Stimulated activated CD4-positive, alpha-beta T cell treated with anti-CD3 and anti-CD28 coated beads, Interleukin-1b, Interleukin-23, amount 100 ng/mL, for 1 hour (primary cell): ENCODE results near the gene ECI1.

Experiments
- DNase-seq, 2 donors: peaks; one replicate each; pipeline ENCODE4 v3.0.0-alpha.2; 2020; ENCODE audit warnings: low read depth in 2 of 2

Gene ECI1

DNA sequence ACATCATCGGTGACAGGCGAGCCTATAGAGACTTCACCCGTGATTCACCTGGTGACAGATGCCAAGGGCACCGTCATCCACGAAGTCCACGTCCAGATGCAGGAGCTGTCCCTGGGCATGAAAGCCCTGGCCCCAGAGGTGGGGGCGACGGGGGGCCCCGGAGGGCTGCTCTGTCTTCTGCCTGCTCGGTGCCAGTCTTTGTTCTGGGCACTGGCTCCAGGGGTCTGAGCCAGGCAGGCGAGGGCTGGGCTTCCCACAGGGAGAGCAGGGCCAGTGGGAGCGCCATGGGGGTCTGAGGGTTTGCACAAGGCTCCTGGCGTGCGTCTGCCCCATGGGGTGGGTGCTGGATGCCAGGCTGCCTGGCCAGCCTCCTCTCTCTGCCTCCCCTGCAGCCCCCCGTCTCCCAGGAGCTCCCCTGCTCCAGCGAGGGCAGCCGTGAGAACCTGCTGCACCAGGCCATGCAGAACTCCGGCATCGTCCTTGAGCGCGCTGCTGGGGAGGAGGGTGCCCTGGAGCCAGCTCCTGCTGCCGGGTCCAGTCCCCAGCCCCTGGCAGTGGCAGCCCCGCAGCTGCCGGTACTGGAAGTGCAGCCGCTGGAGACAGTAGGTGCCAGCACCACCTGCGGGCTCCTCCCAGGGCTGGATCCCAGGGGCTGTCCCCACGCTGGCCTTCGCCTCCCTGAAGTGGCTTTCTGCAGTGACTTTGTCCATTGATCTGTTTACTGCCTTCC is 18.2 kb downstream of the ECI1 start:
- DNase-seq, result no peak

DNA sequence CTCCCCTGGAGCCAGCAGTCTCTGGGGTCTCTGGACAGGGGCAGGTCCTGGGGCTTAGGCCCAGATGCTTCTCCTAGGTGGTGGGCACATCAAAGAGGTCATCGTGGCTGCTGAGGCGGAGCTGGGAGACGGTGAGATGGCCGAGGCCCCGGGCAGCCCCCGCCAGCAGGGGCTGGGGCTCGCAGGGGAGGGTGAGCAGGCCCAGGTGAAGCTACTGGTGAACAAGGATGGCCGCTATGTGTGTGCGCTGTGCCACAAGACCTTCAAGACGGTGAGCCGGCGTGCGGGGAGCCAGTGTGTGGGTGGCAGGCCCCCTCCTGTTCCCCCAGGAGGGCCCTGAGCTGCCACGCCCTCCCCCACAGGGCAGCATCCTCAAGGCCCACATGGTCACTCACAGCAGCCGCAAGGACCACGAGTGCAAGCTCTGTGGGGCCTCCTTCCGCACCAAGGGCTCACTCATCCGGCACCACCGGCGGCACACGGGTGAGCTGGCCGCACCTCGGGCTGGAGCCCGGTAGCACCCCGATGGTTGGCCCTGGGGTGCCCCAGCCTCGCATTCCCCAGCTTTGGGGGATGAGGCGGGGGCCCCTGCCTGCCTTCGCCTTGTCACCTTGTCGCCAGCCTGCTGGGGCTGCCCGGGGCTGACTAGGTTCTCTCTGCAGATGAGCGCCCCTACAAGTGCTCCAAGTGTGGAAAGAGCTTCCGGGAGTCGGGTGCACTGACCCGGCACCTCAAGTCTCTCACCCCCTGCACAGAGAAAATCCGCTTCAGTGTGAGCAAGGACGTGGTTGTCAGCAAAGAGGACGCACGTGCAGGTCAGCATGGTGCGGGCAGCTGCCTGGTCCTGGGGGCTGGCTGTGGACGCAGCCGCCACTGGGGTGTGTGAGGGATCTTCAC is 19.0 kb downstream of the ECI1 start:
- DNase-seq, result no peak

DNA sequence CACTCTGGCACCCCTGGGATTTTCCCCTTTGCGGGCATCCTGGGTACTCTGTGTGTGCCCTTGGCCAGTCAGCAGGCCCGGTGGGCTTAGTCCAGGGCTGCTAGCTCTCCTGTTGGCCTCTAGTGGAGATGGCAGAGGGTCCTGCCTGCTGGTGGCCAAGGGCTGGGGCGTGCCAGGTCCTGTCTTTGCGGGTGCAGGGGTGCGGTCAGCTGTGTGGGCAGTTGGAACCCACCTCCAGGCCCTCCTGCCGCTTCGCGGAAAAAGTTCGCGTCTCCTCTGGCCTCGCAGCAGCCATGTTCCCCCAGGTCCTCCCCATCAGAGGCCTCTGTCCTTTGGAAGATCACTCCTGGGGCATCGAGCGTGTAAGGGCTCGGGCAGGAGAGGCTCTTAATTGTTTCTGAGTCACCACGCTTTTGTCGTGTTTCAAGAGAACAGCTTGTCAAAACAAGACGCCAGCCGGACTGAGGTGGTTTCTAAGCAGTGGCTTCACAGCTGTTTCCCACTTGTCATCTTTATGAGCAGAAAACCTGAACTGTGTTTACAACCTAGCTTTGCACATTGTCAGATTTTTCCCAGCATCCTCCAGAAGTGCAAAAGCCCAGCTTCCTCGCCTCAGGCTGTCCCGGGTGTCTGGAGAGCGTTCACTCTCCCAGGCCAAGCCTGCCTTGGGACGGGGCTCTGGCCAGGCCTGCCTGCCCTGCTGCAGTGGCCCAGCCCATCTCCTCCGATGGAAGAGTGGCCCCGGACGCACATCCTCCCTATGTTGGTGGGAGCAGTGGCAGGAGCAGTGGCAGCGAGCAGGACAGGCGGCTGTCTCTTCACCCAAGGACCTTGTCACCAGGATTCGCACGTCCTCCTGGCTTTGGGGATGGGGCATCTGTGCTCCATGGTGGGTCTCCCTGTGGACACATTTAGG is 20.1 kb downstream of the ECI1 start:
- no peak for DNase-seq

DNA sequence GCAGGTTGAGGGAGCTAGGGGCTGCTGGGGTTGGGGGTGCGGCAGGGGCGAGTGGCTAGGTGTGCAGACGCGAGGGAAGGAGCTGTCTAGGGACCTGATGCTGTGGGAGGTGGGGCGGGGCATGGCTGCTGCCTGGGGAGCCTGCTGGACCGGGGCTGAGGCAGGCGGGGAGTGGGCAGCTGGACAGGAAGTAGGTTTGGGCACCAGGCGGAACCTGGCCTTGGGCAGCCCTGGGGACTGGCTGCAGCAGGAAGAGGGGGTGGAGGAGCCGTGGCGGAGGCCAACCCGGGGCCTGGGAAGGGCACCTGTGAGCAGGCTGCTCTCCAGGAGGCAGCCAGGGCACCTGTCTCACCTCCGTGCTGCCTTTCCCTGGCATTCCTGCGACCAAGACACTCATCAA is 21.0 kb downstream of the ECI1 start:
- no peak for DNase-seq

DNA sequence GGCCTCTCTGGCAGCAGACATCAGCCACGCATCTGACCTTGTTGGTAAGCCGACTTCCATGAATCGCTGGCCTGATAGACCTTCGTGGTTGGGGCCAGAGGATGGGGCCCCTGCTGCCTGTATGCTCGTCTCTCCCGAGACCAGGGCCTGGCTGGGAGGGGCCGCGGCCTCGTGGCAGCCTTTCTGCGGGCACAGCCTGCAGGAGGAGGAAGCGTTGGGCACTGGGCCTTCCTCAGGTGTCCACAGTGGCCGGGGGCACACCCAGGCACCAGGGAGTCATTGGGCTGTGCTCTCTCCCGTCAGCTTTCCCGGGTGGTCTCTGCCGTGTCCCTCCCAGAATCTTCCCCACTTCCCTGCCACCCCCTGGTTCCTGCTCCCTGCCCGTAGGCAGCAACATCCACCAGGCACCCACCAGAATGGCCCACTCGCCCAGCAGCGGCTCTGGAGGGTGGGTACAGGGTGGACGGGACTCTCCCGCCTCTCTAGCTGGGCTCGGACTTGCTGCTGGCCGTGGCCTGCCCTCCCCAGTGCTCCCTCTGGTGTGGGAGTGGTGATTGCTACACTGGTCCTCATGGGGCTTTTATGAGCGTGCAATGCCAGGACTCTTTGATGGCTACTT is 21.6 kb downstream of the ECI1 start:
- DNase-seq, result no peak

DNA sequence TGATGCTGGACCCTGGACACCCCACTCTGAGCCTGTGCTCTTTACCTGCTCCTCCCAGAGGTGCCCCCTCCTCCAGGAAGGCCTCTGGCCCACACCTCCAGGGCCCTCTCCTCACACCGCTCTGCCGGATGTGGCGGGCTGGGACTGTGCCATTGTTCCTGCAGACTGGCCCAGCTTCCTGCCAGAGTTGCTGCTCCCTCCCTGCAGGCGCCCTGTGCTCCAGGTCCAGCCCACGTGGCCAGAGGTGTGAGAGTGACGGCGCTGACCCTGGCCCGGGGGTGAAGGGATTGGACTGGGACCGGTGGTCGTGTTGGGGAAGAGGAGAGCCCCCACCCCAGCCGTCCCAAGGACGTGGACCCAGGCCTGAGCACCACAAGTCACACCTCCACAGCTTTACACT is 22.3 kb downstream of the ECI1 start:
- no peak for DNase-seq

DNA sequence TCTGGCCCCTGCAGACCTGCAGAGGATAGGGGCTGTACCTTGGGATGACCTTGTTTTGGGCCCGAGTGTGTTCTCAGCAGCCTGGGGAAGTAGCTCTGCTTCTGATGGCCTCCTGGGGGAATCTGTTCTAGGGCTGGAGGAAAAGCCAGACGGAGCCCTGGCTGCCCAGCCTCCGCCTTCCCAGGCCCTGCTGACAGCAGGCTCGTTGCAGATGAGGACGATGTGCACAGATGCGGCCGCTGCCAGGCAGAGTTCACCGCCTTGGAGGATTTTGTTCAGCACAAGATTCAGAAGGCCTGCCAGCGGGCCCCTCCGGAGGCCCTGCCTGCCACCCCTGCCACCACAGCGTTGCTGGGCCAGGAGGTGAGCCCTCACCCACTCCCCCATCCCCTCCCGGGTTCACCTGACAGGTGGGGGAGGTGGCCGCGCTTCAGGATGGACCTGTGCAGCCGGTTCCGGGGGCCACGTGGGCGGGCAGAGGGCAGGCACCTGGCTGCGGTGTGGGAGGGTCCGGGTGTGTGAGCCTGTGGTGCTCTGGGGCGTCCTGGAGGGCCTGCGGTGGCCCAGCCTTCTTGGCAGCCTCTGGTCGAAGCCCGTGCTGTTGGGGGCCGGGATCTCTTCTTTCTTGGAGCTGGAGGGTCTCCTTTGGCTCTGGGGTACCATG is 23.1 kb downstream of the ECI1 start:
- DNase-seq, result no peak

DNA sequence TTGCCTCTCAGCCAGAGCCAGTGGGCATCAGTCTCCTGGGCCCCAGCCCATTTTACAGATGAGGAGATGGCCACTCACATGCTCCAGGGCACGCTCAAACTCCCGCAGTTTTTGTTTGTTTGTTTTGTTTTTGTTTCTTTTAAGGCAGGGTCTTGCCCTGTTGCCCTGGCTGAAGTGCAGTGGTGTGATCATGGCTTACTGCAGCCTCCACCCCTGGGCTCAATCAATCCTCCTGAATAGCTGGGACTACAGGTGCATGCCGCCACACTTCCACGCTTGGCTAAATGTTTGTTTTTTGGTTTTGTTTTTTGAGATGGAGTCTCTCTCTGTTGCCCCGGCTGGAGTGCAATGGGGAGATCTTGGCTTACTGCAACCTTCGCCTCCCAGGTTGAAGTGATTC is 24.5 kb downstream of the ECI1 start:
- DNase-seq, result no peak

DNA sequence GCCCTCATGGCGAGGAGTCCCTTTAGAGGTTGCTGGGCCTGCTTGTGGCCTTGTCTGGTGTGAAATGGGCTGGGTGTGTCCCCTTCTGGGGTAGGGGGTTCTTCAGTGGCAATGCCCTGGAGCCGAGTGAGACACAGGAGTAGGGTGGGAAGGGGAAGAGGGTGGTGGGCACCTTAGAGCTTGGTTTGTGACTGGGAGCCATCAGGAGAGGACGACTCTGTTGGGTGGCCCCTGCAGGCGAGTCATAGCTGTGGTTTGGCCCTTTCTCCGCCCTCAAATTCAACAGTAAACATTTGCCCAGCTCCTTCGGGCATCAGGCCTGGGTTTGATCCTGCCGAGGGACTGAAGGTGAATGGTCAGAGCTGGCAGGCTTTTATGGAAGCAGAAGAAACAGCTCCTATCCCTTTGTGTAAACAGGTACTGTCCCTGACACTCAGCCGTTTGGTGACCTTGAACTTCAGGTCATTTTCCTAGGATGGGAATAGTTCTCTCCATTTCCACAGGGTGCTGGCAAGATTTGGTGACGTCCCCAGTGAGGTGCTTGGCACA is 25.1 kb downstream of the ECI1 start:
- no peak for DNase-seq

DNA sequence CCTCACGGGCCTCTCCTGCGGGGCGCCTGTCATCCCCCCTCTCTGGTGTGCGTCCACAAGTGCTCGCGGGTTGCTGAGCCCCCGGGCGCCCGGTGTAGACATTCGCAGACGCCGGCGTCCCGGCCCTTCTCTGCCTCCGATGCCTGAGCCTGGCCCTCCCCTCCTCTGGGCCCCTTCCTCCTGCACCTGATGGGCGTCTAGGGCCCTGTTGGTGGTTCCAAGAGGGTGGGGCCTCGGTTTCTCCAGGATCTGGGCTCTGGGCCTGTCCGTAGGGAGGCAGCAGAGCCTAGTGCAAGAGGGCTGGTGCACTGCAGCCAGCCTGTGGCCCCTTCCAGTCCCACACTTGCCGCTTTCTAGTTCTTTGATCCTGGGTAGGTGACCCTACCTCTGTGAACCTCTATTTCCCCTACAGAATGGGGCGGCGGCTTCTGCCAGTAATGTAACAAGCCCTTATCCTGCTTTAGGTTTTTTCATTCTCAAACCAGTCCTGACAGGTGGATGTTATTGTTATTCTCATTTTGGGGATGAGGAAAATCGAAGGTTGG is 27.4 kb downstream of the ECI1 start:
- DNase-seq, result no peak

DNA sequence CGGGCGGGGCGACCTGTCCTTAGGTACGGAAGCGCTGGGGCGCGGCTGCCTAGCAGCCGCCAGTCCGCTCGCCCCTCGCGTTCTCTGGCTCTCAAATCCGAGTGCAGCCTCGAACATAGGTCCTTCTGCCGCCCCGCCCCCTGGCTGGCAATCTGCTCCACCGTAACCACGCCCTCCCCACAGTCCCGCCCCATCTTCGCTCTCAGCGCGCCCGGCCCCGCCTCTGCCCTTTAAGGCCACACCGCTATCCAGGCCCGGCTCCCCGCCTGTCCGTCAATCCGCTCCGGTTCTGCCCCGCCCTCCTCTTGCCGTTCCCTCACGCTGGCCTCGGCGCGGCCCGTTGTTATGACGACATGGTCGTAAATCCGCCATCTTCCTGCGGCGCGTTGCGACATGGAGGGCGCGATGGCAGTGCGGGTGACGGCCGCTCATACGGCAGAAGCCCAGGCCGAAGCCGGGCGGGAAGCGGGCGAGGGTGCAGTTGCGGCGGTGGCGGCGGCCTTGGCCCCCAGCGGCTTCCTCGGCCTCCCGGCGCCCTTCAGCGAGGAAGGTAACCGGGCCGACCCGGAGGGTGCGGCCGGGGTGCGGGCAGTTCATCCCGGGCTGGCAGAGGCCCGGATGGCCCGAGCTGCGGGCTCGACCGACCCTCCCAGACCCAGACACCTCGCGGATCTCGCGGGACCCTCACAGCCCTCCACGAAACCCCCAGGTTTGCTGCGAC is 28.0 kb downstream of the ECI1 start, which contains the start of gene E4F1:
TSS of gene E4F1 (plus strand) at position 371 of the 721 bp plus-strand sequence. CDS start at position 394, 23 bp downstream.
- peak; percentile 98 to 99 for DNase-seq

DNA sequence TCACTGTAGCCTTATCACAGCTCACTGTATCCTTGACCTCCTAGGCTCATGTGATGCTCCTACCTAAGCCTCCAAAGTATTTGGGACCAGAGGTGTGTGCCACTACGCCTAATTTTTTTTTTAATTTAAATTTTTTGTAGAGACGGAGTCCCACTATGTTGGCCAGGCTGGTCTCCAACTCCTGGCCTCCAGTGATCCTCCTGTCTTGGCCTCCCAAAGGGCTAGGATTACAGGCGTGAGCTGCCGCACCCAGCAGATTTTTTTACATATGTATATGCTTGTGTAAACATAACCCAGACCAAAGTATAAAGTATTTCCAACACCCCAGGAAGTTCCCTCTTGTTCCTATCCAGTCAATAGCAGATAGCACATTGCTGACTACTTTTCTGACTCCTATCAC is 35.1 kb downstream of the ECI1 start:
- no peak for DNase-seq

DNA sequence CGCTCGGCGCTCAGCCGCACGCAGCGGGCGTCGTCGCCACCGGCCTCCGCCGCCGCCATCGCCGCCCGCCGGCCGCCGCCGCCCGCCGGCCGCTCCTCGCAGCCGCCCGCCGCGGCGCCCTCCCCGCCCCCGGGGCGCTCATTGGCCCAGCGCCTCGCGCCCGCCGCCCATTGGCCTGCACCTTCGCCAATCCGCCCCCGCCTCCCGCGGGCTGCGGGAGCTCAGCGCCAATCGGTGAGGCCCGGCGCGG is 36.7 kb downstream of the ECI1 start, which contains the start of gene PGP:
TSS of gene PGP (minus strand) at position 122 of the 250 bp plus-strand sequence. CDS start at position 59, 63 bp downstream.
- no peak for DNase-seq

DNA sequence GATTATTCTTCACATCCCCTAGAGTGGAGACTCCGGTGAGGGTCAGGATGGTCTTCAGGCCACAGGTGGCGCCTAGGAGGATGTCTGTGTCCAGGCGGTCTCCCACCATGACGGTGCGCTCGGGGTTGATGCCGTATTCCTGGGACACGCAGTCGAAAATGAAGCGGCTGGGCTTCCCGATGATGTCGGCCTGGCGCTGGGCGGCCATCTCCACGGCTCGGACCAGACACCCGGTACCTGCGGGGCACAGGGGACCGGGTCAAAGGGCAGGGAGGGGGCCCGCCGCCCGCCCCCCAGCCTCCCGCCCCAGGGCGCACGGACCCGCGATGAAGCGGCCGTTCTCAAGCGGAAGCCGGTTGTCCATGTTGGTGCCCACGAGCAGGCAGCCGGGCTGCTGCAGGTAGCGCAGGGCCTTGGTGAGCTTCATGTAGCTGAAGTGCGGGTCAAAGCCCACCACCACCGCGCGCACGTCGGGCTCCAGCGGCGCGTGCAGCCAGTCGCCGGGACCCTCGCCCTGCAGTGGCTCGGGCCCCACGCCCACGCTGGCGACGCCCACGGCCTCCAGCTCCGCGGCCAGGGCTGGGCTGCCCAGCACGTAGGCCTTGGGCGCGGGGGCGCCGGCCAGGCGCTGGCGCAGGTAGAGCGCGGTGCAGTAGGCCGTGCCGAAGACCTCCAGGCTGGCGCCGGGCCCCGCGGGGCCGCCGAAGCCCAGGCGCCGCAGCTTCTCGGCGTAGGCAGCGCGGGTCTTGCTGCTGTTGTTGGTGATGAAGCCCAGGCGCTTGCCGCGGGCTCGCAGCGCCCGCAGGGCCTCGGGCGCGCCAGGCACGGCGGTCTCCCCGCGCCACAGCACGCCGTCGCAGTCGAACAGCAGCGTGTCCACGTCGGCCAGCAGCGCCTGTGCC is 37.3 kb downstream of the ECI1 start:
- no peak for DNase-seq

DNA sequence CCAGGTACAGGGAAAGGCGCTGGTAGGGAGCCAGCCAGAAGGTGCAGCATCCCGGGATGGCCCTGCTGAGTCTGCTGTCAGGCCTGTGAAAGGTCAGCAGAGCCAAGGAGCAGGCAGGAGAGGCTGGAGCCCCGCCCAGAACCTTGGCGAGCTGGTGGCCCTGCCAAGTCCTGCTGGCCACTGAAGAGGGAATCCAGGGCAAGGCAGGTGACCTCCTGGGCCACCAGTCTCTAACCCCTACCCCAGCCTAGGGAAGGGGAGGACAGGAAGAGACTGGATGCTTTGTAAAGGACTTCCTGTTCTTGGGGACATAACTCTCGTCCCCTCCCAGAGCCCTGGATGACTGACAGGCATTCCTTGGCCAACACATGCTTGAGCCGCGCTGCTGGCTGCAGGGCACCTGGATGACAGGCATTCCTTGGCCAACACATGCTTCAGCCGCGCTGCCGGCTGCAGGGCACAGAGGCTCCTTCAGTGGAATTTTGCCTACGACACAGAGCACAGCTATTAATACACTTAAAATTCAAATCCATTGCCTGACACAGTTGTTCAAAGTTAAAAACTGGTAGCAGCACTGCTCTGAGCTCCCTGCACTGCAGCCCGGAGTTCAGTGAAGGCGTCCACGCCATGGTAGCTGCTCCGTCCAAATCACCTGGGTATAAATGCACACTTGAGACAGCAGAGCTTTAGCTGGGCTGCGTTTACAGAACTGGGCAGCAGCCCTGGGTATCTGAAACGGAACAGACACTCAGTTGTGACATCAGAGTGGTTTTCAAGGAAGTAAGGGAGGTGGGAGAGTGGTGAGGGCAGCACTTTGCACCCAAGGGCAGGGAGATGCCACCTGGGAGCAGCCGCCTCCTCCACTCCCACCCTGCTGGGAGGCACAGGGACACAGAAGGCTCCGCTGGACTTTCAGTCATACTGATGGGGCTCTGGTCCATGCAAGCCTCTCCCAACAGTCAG is 38.7 kb downstream of the ECI1 start:
- no peak for DNase-seq

DNA sequence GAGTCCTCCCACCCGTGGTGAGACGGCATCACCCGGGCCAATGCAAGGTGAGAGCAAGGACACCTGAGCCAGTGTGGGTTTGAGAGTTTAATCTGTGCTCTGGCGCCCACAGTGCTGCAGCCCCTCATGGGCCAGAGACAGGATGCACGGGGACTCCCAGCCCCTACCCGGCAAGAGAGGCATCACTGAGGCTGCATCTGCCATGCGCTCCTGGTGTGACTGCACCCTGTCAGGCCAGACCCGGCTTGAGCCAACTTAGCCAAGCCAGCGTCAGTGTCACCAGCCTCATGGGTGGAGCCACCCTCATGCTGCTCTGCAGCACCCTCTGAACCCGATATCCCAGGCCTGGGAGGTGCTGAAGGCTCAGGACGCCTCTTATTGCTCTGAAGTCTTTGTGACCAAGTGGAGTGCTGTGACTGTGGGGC is 39.5 kb downstream of the ECI1 start:
- DNase-seq, result no peak
